HEK293T (cell line): ENCODE data around the gene FBXL13.

Source experiments
- ARNT ChIP-seq: fragments of 450-650 bp; IDR thresholded peaks from 2 replicates; pipeline ENCODE4 v1.6.1; 2017; ENCODE audit warnings: mild to moderate bottlenecking
- FOXK2 ChIP-seq: fragments of 450-650 bp; IDR thresholded peaks from 2 replicates; pipeline ENCODE4 v1.6.1; 2016; ENCODE audit warnings: mild to moderate bottlenecking
- FOXM1 ChIP-seq: fragments of 450-650 bp; IDR thresholded peaks from 2 replicates; pipeline ENCODE4 v1.6.1; 2017; ENCODE audit warnings: mild to moderate bottlenecking, borderline replicate concordance
- L3MBTL2 ChIP-seq: fragments of 450-650 bp; conservative IDR thresholded peaks from 2 replicates; pipeline ENCODE4 v1.6.1; 2016; ENCODE audit warnings: mild to moderate bottlenecking
- NFRKB ChIP-seq: fragments of 450-650 bp; IDR thresholded peaks from 2 replicates; pipeline ENCODE4 v1.6.1; 2016; ENCODE audit warnings: mild to moderate bottlenecking, moderate library complexity
- SUZ12 ChIP-seq: fragments of 450-650 bp; IDR thresholded peaks from 2 replicates; pipeline ENCODE4 v1.6.1; 2016; ENCODE audit warnings: mild to moderate bottlenecking
- TARDBP ChIP-seq: fragments of 450-650 bp; IDR thresholded peaks from 2 replicates; pipeline ENCODE4 v1.6.1; 2016

DNA sequence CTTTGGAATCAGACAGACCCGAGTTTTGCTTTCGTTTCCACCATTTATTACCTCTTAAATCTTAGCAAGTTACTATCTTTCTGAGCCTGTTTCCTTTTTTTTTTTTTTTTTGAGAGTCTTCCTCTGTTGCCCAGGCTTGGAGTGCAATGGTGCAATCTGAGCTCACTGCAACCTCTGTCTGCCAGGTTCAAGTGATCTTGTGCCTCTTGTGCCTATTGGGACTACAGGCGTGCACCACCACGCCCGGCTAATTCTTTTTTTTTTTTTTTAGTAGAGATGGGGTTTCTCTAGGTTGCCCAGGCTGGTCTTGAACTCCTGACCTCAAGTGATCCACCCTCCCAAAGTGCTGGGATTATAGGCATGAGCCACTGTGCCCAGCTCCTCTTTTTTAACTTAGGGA lies 241.3 kb downstream of the FBXL13 start:
- no peak for TF ChIP-seq NFRKB
- no peak for TF ChIP-seq FOXM1
- TF ChIP-seq TARDBP: no peak
- TF ChIP-seq ARNT: no peak
- no peak for TF ChIP-seq L3MBTL2
- no peak for TF ChIP-seq FOXK2
- TF ChIP-seq SUZ12: no peak
